Smooth muscle cell of the brain vasculature (primary cell): Measurements from ENCODE around the gene CISTR.

Experiments used
- DNase-seq: peaks from one replicate; pipeline ENCODE4 v3.0.0-alpha.2; 2012; ENCODE audit warnings: low read depth, low spot score

CISTR gene

DNA sequence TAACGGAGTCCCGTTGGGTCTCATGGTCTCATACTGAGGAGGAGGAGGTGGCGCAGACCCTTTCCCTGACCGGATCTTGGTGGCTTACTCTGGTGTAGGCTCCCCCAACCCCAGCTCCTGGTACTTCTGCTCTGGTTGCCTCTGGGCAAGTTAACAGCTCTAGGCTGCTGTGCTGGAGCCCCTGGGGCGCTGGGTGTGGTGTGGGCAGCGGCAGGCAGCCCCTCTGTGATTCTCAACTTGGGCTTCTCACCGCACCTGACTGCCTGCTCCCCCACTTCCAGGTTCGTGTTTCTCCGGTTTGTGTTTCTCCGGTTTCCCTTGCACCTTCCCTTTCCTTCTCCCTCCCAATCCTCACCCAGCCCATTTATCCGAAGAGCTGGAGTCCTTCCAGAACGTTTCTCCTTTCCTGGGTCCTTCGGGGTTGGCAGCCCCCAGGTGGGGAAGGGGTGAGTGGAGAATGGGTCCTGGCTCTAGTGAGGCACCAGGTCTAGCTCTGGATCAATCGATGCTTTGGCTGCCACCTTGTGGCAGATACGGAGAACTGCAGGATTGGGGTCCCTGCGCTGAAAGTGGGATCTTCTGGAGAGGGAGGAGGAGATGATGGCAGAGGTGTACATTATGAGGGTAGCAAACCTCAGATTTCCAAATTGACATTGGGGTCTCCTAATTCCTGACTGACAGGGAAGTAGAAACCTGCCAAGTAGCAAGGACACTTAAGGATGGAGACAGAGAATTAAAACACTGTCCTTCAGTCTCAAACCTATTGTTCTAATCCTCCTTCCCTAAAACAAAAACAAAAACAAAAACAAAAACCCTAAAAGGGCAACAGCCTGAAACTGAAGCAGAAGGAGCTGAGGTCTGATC lies 8.3 kb downstream of the CISTR start:
- DNase-seq: no peak

DNA sequence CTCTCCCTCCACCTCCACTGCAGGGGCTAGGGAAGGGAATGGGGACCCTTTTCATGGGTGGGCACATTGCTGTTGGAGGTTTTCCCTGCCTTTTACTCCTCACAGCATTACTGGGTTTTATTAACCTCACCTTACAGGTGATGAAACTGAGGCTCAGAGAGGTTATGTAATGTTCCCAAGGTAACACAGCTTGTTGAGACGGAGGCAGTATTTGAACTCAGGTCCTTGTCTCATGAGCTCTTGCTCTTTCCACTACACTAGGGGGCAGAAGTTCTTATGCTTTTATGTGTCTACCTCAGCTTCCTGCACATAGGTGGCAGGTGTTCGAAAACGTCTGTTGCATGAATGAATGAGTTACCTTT lies 11.7 kb downstream of the CISTR start:
- DNase-seq: no peak

- DNase-seq: no peak
Observed at GRCh38 chr12:53739214-53740129, 12.3 kb downstream of the CISTR start.

DNA sequence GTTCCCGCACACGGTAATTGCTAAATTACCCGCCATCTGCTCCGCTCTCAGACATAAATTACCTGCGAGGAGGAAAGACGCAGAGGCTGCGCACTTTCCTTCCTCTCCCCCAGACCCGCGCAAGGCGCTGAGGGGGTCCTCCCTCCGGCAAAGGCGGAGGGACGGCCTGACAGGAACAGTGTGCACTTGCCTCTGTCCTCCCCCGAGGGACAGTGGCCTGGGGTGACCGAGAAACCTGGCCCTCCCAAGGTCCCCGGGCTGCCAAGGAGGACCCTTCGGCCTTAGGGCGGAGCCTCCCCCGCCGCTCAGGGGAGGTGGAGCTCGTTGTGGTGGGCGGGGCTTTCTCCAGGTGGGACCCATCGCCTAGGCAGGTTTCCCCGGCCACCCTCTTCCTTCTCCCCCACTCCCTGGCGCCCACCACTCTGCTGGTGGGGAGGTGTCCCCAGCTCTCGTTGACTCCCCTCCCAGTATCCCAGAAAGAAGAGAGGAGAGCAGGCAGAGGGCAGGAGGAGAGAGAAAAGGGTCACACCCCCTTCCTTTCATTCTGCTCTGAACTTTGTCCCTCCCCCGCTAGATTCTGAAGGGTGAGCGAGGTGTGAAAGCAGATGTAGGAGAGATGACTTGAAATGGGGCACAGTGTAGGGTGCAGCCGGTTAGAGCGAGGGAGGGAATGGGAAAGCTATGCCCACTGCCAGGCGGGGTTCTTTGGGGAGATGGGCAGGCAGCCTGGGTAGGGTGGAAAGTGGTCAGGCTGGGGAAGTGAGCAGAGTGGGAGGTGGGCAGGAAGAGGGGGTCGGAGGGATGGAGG lies 13.2 kb downstream of the CISTR start:
- no peak for DNase-seq

GRCh38 chr12:53737951-53738405 lies 13.8 kb downstream of the CISTR start:
- DNase-seq: no peak

DNA sequence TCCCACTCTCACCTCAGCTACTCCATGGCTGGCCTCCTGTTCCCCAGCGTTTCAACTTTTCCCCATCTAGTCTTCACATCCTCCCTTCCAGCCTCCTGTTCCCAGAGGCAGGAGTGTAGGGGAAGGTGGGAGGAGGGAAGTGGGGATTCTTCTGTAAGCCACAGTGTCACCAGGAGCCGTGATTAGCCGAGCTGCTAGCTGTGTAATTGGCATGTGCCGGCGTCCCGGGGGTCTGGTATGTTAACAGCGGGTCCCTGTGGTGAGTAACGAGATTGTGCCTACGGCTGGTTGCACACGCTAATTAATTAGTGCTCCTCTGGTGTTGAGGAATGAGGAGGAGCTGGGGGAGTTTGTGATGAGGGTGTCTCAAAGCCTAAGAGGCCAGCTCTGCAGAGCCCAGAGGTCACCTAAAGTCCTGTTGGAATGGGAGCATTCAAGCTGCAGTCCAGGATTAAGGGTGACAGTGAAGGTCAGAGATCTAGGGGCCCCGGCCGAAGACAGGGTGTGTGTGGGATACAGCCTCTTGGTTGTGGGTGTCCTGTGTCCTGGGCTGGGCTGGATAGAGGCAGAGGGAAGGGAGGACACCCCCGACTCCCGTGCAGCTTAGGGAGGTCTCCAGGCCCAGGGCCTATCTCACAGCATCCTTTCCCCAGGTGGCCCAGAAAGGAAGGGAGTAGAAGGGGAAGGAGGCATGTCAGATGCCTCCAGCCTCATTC lies 14.5 kb downstream of the CISTR start:
- no peak for DNase-seq

GRCh38 chr12:53736592-53736991 lies 15.2 kb downstream of the CISTR start:
- DNase-seq: no peak

GRCh38 chr12:53735556-53735955 lies 16.2 kb downstream of the CISTR start:
- DNase-seq: no peak

- no peak for DNase-seq
Observed at GRCh38 chr12:53734425-53734824, 17.4 kb downstream of the CISTR start.

DNA sequence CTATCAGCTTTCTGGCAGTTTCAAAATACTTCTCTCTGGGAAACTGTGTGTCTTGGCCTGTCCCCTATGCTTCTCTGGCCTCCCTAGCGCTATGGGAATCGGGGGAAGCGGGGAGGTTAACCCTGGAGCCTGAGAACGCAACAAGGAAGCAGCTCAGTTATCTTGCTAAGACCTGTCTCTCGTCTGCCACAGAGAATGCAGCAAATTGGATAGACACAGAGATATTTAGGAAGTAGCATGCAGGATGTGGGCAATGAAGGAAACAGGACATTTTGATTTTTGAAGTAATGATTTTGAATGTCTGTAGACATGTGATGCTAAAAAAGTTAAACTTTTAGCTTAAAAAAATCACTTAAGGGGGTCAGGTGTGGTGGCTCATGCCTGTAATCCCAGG lies 18.0 kb downstream of the CISTR start:
- no peak for DNase-seq

DNA sequence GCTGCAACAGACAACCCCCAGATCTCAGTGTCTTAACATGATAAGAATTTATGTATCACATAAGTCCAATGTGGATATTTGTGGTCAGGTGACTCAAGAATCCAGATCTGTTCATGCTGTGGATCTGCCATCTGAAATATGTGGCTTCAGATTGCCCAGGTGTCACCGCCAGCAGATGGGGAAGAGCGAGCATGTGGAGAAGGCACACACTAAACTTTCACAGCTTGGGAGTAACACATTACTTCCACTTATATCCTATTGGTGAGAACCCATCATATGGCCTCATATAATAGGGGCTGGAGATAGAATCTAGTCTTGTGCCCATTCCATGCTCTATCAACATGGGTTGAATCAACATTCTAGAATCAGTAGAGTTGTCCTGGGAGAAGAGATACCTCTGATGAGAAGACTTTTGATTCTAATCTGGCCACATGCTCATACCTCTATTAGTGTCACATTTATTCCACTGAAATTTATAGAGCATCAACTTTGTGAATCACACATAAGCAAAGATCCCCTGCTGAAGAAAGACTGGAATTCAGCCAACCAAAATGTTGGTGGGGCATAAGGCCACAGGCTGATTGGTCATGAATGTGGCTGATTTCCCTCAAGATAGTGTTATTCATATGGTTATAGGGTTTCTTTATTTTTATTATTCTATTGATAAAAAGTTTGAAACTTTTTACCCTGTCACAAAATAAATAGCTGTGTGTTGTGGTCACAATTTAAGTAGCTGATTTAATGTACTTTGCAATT lies 18.6 kb downstream of the CISTR start:
- no peak for DNase-seq

DNA sequence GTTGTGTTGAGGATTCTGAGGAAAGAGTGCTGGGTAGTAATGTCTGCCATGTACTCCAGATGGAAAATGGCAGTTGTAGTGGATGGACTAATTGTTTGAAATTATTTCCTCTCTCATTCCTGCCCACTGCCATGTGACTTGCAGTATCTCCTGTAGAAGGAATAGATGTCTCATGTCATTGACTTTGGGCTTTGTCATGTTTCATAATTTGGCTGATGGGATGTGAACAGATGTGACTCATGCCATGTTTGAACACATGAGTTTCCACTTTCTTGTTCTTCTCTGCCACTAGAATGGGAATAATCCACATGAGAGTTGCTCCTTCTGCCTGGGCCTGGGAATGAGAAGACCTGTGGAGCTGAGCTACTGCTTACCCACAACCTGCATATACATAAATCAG lies 22.1 kb downstream of the CISTR start:
- no peak for DNase-seq

- DNase-seq: no peak
Observed at GRCh38 chr12:53728206-53728605, 23.6 kb downstream of the CISTR start.

- peak; percentile 94 for DNase-seq
Observed at GRCh38 chr12:53727310-53728041, 24.3 kb downstream of the CISTR start, which contains the start of gene CALCOCO1. TSS of gene CALCOCO1 (minus strand) at chr12:53727452. CDS start at chr12:53725242, 2,210 bp downstream.

GRCh38 chr12:53726946-53727309 lies 24.9 kb downstream of the CISTR start:
- DNase-seq: no peak

DNA sequence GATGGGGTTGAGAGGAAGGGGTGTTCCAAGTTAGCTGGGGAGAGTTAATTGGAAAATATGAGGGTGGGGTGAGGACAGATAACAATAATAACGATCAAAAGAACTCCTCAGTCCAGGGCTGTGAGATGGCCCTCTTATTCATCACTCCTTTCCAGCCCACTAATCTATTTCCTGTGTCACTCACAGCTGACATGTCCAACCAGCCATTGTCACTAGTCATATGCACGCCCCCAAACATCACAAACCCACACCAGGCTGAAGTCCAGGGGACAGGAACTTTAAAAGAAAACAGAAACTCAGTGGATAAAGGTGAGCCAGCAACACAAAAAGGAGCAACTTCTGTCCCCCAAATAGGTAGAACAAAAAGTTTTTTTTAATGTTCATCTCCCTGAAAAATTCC lies 25.4 kb downstream of the CISTR start:
- DNase-seq: no peak

GRCh38 chr12:53725824-53726223 lies 26.0 kb downstream of the CISTR start:
- DNase-seq: no peak

DNA sequence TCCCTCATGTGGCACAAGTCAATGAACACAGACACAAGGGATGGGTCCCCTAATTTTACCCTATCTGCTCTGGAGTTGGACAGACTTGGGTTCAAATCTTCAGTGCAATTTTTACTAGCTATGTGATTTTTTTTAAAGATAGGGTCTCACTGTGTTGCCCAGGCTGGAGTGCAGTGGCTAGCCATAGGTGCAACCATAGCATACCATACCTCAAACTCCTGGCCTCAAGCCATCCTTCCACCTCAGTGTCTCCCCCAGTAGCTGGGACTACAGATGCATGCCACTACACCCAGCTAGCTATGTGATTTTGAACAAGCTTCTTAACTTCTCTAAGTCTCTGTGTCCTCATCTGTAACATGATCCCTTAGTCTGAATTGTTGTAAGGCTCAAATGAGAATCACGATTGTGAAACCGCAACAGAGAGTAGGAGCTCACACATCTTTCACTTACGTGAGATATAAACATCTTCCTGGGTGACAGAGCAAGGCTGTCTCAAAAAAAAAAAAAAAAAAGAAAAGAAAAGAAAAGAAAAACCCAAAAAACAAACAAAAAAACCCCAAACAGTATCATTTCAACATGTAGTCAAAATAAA lies 29.2 kb downstream of the CISTR start:
- DNase-seq: no peak

DNA sequence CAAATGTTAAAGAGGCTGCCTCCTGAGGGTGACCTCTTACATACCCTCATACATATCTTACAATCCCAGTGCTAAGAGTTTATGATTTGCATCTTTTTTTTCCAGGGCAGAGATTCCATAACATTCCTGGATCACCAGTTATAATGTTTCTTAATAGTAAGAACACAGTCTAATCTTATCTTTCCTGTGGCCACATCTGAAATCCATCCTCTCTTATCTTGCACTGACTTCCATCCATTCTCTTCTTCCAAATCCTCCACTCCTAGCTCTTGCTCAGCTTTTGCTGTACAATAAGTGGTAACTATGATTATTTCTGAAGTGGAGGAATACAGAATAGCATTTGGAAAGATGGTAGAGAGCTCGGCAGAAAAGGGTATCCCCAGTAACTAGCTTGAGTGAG lies 30.8 kb downstream of the CISTR start:
- DNase-seq: no peak
